HG03039 (cell line): Measurements from ENCODE around the gene CNOT9.

Source experiments
- ATAC-seq: cut with Tn5 transposase; IDR thresholded peaks from one replicate; pipeline ENCODE4 v1.9.1; 2021; ENCODE audit warnings: mild to moderate bottlenecking, moderate library complexity; ENCODE audit not compliant: unreplicated experiment

Gene CNOT9

GRCh38 chr2:218643751-218644310 is 75.2 kb downstream of the CNOT9 start:
- ATAC-seq = no peak

DNA sequence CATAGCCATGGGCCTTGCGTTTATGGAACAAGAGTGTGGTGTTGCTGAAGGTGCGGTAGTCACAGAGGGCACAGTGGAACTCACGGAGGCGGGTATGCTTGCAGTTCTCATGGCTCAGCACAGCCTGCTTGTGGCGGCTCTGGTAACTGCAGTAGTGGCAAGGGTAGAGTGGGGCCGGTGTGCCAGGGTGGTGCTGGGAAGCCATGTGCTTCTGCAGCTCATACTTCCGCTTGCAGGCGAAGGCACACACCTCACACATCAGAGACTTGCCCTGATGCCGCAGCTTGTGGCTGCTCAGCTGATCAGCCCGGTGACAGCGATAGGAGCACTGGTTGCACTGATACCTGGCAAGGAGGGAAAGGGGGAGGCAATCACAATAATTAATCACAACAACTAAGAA is 76.1 kb downstream of the CNOT9 start:
- ATAC-seq = no peak

DNA sequence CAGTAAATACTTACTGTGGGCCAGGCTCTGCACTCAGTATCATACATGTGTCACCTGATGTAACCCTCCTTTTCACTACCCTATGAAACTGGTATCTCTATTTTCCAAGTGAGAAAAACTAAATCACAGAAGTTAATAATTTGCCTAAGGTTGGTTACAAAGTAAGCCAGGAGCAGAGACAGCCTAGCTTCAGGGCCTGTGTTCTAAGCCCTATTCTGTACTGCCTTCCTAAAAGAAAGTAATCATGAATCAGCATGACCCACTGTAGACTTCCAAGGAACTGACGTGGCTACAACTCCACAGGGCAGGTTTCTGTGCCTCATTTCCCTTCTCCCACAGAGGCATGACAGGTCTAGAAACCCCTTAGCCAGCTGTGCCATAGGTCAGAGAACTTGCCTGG is 76.5 kb downstream of the CNOT9 start:
- no peak for ATAC-seq
